K562 (cell line): ENCODE results near the gene PIK3R2. TPM values are rescaled to one million over a fixed set of nuclear protein-coding genes. Genes with fewer than 3 reads are reported as not detected.

Experiments used
- ADNP ChIP-seq: fragments of 200-800 bp; sonication (Bioruptor generic); IDR thresholded peaks from 2 replicates; pipeline ENCODE4 v1.6.1; 2016; ENCODE audit warnings: missing genetic modification characterization, missing compliant biosample characterization
- BMI1 ChIP-seq: fragments of 150-350 bp; IDR thresholded peaks from 2 replicates; pipeline ENCODE4 v1.6.1; 2014; ENCODE audit warnings: low read length
- CBX5 ChIP-seq: IDR thresholded peaks from 2 replicates; pipeline ENCODE4 v1.6.1; 2014; ENCODE audit warnings: low read depth, borderline replicate concordance
- FOXP1 ChIP-seq: sonication (generic); formaldehyde crosslinking; IDR thresholded peaks from 2 replicates; pipeline ENCODE4 v1.8.0; 2022; ENCODE audit warnings: mild to moderate bottlenecking, missing genetic modification reagents
- GTF2F1 ChIP-seq: IDR thresholded peaks from 2 replicates; pipeline ENCODE4 v1.6.1; 2011; ENCODE audit warnings: low read depth, low read length, improper control_type of control experiment
- HDAC2 ChIP-seq: fragments of 450-650 bp; IDR thresholded peaks from 2 replicates; pipeline ENCODE4 v1.6.1; 2016; ENCODE audit warnings: mild to moderate bottlenecking
- KAT8 ChIP-seq: fragments of 450-650 bp; IDR thresholded peaks from 2 replicates; pipeline ENCODE4 v1.6.1; 2016; ENCODE audit warnings: low read depth, mild to moderate bottlenecking
- SREBF1 ChIP-seq: fragments of 150-350 bp; IDR thresholded peaks from 2 replicates; pipeline ENCODE4 v1.6.1; 2014; ENCODE audit warnings: antibody characterized with exemption, low read depth, low read length, borderline replicate concordance
- SRF ChIP-seq, 2 experiments: fragments of 250-450, 450-650 bp in 1 of 2; sonication (Bioruptor Pico) in 1 of 2; sonication (generic) in 1 of 2; formaldehyde crosslinking; IDR thresholded peaks; 2 replicates each; pipeline versions ENCODE4 v1.5.0 to v1.5.1; 2020 to 2022; ENCODE audit warnings: mild to moderate bottlenecking in 1 of 2, missing genetic modification reagents in 1 of 2
- SRSF3 ChIP-seq: fragments of 200-400 bp; formaldehyde crosslinking; IDR thresholded peaks from 2 replicates; pipeline ENCODE4 v1.6.1; 2016; ENCODE audit warnings: mild to moderate bottlenecking, low read length, moderate library complexity; ENCODE audit not compliant: insufficient read depth
- ZKSCAN1 ChIP-seq: fragments of 150-350 bp; IDR thresholded peaks from 2 replicates; pipeline ENCODE4 v1.6.1; 2016; ENCODE audit warnings: low read depth, low read length
- ZNF263 ChIP-seq: sonication (generic); formaldehyde crosslinking; IDR thresholded peaks from 2 replicates; pipeline ENCODE4 v1.8.0; 2022; ENCODE audit warnings: mild to moderate bottlenecking, missing genetic modification reagents, borderline replicate concordance
- ZNF551 ChIP-seq: fragments of 250-450 bp; sonication (Bioruptor Pico); IDR thresholded peaks from 2 replicates; pipeline ENCODE4 v1.5.0; 2021; ENCODE audit warnings: mild to moderate bottlenecking, moderate library complexity
- ZNF76 ChIP-seq: fragments of 250-450 bp; sonication (Bioruptor Pico); IDR thresholded peaks from 2 replicates; pipeline ENCODE4 v1.4.0; 2020; ENCODE audit warnings: mild to moderate bottlenecking, moderate library complexity, borderline replicate concordance
- polyA plus RNA-seq, 8 experiments: library from polyadenylated mRNA; depleted of rRNA in 4 of 8; stranded (reverse) in 5 of 8; unstranded in 3 of 8; fragments of >200 nt; fragmentation: Nextera tagmentation in 2 of 8; fragmentation: Illumina TruSeq in 1 of 8; extraction: Ambion mirVana in 2 of 8; extraction: Trizol in 1 of 8; gene quantifications; 2 replicates each; pipeline versions ENCODE4 v1.2.1 to v1.2.3, GENCODE V29; 2011 to 2014; ENCODE audit warnings: inconsistent platforms in 1 of 8, missing spikeins in 1 of 8
- total RNA-seq, 7 experiments: library from RNA; depleted of rRNA in 6 of 7; stranded (reverse); fragments of >200 nt in 6 of 7; fragmentation: Illumina TruSeq in 2 of 7; extraction: Trizol in 2 of 7; gene quantifications; 2 replicates each; pipeline versions ENCODE4 v1.2.1 to v1.2.3, GENCODE V29; 2011 to 2021; ENCODE audit warnings: low replicate concordance in 1 of 7
- TF ChIP-seq, protein P1 (sequence below): fragments of 250-450 bp; sonication (Bioruptor Pico); IDR thresholded peaks from 2 replicates; pipeline ENCODE4 v1.5.0; 2021; ENCODE audit warnings: mild to moderate bottlenecking, moderate library complexity
- TF ChIP-seq, protein P2 (sequence below): fragments of 250-450 bp; sonication (Bioruptor Pico); IDR thresholded peaks from 2 replicates; pipeline ENCODE4 v1.8.0; 2022; ENCODE audit warnings: moderate library complexity, mild to moderate bottlenecking, inconsistent platforms
- TF ChIP-seq, protein P3 (sequence below): sonication (generic); formaldehyde crosslinking; IDR thresholded peaks from 2 replicates; pipeline ENCODE4 v1.8.1; 2023; ENCODE audit warnings: mild to moderate bottlenecking, missing genetic modification reagents

Gene PIK3R2
- total and polyA plus RNA-seq, 9 of the 15 experiments (the other 6 are each of a cell fraction or from before 2014, with no cell fraction given): 0.39 to 37.9 (median 5.3) TPM

DNA sequence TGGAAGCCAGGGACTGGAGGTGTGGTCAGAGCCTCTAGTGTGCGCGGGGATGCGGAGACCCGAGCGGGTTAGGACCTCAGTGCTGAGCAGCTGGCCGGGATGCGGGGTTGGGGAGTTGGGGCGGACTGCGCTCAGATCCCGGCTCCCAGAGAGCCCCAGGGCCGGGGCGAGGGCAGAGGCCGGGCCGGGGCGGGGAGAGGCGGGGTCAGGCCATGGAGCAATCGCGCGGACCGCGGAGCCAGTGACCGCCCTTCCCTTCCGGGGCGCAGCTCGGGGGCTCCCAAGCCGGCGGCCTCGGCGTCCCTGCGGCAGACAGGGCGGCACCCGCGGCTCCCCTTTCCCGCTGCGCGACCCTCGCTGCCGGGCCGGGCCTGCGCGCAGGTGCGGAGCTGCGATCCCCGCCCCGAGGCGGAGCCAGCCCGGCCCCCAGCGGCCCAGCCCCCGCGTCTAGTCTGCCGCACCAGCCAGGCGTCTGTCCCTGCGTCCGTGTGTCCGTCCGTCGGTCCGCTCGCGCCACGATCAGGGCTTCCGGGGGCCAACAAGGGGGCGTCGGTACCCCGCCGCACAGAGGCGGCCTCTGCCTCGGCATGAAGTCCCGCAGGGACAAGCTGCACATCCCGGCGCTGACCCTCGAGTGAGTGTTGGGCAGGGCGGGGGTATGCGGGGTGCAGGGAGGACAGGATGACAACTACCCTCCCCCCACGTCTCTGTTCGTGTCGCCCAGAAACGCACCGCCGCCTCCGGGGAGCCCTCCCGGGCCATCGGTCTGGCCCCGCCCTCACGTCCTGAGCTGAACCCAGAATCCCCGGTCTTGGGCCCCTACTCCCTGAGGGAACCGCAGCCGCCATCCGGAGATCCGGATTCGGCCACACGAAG lies 43.0 kb upstream of the PIK3R2 start (continued):
- no peak for TF ChIP-seq BMI1
- no peak for TF ChIP-seq HDAC2
- no peak for TF ChIP-seq SRF (CRISPR knock-in tag; IDR thresholded peaks at IDR 0.05)
- TF ChIP-seq, protein P1, sequence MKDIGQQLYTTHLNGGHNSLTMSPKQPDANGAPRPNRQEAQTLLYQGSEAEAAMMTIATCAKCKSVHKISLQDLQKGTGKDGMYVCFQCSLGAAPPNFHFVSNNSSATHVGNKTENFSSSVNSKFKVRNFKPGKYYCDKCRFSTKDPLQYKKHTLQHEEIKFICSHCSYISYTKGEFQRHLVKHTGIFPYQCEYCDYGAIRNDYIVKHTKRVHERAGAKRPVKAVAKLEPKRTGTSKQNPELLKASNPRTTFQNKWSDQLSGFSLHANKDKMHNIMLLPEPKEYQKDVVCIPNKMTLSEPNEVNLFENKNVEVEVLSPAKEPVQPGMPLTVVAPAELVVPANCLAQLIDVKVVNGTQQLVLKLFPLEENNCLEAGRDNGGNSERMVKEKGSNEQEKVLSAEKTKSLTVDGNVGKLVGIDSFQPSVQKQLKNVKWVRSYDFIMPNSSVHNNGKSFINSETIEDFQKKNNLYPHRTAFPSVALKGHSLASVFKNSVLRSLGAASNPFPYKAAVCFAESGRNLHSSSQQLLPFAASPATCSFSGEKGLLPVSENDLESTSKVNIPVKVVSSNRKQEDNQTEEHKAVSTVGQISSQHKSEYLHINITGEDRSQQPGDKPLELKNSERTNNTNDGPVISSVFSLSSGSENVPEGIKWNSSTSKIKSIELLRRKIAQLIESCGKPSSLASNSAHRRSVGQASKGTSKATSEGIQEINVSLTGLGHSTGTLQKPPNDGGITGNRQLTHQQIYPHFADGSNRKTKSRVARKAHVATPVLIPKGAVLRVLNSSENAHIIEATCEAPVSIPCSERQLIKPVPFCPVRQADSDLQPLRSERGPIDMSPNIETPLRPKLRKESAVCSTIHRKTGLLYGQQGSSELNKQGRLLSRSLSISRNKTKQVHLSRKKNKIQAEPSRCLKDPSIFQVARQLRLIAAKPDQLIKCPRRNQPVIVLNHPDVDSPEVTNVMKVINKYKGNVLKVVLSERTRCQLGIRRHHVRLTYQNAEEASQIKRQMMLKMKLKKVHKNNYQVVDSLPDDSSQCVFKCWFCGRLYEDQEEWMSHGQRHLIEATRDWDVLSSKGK (CRISPR knock-in tag): no peak
- no peak for TF ChIP-seq SRSF3
- TF ChIP-seq GTF2F1: no peak
- TF ChIP-seq, protein P2, sequence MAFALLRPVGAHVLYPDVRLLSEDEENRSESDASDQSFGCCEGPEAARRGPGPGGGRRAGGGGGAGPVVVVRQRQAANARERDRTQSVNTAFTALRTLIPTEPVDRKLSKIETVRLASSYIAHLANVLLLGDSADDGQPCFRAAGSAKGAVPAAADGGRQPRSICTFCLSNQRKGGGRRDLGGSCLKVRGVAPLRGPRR (CRISPR knock-in tag): no peak
- TF ChIP-seq SREBF1: no peak
- no peak for TF ChIP-seq FOXP1 (CRISPR knock-in tag)
- no peak for TF ChIP-seq ZNF76
- TF ChIP-seq, protein P3, sequence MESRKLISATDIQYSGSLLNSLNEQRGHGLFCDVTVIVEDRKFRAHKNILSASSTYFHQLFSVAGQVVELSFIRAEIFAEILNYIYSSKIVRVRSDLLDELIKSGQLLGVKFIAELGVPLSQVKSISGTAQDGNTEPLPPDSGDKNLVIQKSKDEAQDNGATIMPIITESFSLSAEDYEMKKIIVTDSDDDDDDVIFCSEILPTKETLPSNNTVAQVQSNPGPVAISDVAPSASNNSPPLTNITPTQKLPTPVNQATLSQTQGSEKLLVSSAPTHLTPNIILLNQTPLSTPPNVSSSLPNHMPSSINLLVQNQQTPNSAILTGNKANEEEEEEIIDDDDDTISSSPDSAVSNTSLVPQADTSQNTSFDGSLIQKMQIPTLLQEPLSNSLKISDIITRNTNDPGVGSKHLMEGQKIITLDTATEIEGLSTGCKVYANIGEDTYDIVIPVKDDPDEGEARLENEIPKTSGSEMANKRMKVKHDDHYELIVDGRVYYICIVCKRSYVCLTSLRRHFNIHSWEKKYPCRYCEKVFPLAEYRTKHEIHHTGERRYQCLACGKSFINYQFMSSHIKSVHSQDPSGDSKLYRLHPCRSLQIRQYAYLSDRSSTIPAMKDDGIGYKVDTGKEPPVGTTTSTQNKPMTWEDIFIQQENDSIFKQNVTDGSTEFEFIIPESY: no peak; the same call in 1 of the 2 replicates
- TF ChIP-seq KAT8: no peak
- no peak for TF ChIP-seq CBX5
- no peak for TF ChIP-seq ADNP (tag)
- TF ChIP-seq ZKSCAN1: no peak
- no peak for TF ChIP-seq ZNF551
- no peak for TF ChIP-seq ZNF263
